HUES6 (cell line): Measurements from ENCODE around the gene SASH3.

Experiments
- H3K27ac ChIP-seq: 2 replicates; pipeline ENCODE4 v1.7.0; 2013; ENCODE audit warnings: low read depth, mild to moderate bottlenecking, low read length, inconsistent platforms
- H3K27me3 ChIP-seq: 2 replicates; pipeline ENCODE4 v1.6.1; 2013; ENCODE audit warnings: low read length; ENCODE audit not compliant: control insufficient read depth, insufficient read depth
- H3K36me3 ChIP-seq: 2 replicates; pipeline ENCODE4 v1.6.1; 2013; ENCODE audit warnings: low read length; ENCODE audit not compliant: control insufficient read depth, insufficient read depth
- H3K4me1 ChIP-seq: 2 replicates; pipeline ENCODE4 v1.6.1; 2013; ENCODE audit warnings: low read length; ENCODE audit not compliant: control insufficient read depth, insufficient read depth
- H3K4me3 ChIP-seq: 2 replicates; pipeline ENCODE4 v1.5.1; 2013; ENCODE audit warnings: low read depth, low read length
- H3K9ac ChIP-seq: one replicate; pipeline ENCODE4 v1.6.1; 2013; ENCODE audit warnings: mild to moderate bottlenecking, low read length
- H3K9me3 ChIP-seq: 2 replicates; pipeline ENCODE4 v1.6.1; 2013; ENCODE audit warnings: low read depth, low read length; ENCODE audit not compliant: control insufficient read depth, insufficient read depth

Gene SASH3

DNA sequence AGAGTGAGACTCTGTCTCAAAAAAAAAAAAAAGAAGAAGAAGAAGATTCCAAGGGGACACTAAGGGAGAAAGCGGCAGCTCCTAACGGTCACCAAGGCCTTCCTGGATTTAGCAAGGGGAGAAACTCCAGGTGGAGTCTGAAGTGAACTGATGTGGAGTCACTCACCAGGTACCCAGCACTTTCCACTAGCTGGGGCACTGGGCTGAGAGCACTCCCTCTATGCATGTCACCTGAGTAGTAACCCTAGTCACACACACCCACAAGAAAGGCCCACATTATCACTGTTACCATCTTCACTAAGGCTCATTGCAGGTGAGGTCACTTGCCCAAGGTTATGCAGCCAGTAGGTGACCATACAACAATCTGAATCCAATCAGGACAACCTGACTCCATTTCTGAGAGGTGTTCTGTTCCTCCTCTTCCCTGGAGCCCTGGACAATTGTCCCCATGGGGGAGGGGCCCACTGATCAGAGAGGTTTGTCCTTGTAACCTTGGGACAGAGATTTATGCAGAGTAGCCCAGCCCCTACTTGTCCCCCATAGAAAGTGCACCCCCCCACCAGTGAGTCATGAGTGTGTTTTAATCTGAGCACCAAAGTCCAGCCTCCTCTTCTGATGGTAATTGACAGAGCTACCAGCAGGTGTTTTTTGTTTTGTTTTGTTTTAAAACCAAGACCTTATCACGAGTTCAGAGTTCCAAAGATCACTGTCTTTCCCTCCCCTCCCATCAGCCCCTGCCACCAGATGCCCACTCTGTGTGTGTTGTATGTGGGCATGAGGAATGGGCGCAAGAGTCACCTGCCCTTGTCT lies 5.9 kb upstream of the SASH3 start:
- Histone ChIP-seq H3K9ac (no peak overlapping the region), H3K9me3 (no peaks in the 10 kb centered on the region), H3K36me3 (no peaks in the 10 kb centered on the region), H3K4me3 (no peak overlapping the region), H3K27me3 (no peaks in the 10 kb centered on the region), H3K27ac (no peak overlapping the region), H3K4me1 (peaks cover 27% of the 10 kb centered on the region)

DNA sequence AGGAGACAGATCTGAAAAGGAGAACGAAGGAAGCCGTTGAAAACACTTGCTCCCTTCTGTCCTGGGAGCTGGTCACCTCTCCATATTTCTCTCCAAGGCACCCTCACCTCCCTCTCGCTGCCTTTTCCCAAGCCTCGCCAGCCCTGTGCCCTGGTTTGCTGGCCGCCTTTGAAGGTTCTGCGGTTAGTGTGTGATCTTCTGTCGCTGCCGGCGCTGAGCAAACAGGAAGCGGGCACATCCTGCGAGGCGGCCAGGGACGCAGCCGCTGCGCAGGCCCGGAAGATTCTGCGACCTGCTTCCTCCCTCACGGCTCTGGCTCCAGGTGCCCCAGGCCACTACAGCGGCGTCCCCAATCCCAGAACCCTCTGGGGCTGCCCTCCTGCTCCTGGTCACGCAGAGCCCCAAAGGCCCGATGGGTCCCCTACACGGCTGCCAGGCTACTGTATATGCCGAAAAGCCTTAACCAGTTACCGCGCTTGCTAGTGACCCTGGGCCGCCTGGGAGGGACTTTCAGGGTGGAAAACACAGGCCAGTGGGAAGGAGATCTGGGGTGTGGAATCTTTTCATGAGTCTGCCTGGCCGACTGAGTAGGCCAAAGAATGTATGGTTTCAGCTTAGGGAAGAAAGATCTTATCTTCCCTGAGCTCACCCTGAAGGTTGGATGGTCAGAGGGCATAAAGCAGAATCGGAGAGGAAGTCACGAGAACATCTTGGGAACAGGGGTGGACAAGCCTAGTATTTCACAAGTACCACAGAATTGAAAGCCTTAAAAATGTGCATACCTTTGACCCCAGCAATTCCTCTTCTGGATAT lies 2.3 kb upstream of the SASH3 start:
- no peak overlapping the region for H3K4me3 ChIP-seq
- peaks cover 25% of the 10 kb centered on the region for H3K4me1 ChIP-seq
- no peak overlapping the region for H3K27ac ChIP-seq
- peaks cover 4% of the 10 kb centered on the region; the same call in 1 of the 2 replicates for H3K27me3 ChIP-seq
- no peaks in the 10 kb centered on the region for H3K36me3 ChIP-seq
- no peak overlapping the region for H3K9ac ChIP-seq
- H3K9me3 ChIP-seq: no peaks in the 10 kb centered on the region

DNA sequence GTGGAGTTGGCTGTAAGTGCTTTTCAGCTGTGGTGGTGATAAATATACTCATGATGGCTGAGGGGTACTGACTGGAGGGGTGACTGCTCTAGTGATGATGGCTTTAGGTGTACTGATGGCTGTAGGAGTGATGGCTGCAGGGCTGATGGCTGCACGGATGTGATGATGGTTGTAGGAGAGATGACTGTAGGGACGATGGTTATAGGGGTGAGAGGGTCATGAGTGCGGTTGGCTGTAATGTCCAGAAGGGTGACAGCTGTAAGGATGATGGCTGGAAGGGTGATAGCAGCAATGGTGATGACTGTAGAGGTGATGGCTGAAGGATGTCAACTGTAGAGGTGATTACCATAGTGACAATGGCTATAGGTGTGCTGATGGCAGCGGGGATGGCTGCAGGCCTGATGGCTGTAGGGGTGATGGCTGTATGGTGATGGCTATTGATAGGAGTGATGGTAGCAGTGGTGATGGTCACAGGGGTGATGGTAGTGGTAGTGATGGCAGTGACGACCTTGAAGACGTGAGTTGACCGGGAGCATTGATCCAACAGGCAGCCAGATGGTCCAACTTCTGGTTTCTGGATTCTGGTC lies 570 bp upstream of the SASH3 start:
- Histone ChIP-seq H3K27ac (no peak overlapping the region), H3K9ac (no peak overlapping the region), H3K9me3 (no peaks in the 10 kb centered on the region), H3K27me3 (peaks cover 11% of the 10 kb centered on the region; the same call in 1 of the 2 replicates), H3K4me1 (peaks cover 19% of the 10 kb centered on the region), H3K36me3 (no peaks in the 10 kb centered on the region), H3K4me3 (no peak overlapping the region)

DNA sequence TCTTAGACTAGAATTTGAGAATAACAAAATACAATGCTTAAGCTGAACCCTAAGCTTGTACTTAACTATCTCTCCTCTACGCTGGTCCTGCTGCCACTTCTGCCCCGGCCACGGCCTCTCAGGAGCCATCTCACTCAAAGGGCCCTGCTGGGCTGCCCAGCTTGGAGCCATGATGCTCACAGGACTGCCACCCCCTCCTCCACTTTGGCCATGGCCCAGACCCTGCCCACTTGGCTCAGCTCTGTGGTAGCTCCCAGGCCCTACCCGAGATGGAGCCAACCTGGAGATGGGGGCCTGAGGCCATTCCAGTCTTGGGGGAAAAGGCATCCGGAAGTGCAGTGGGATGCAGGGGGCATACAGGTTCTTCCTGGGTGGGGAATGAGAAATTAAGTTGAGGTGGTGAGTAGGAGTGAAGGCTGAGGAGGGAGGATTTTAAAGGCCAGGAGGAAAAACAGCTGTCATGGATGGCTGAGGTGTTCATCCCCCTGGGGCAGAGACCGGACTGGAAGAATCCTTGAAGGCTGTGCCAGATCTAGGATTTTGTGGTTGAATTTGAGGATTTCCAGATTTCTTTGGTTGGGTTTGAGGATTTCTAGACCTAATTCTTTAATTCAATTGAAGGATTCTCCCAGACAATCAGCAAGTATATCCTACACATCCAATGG lies 824 bp downstream of the SASH3 start:
- H3K36me3 ChIP-seq: no peaks in the 10 kb centered on the region
- H3K27me3 ChIP-seq: peaks cover 11% of the 10 kb centered on the region; the same call in 1 of the 2 replicates
- no peak overlapping the region for H3K9ac ChIP-seq
- H3K9me3 ChIP-seq: no peaks in the 10 kb centered on the region
- peaks cover 17% of the 10 kb centered on the region; the same call in 1 of the 2 replicates for H3K4me1 ChIP-seq
- no peak overlapping the region for H3K4me3 ChIP-seq
- H3K27ac ChIP-seq: no peak overlapping the region

DNA sequence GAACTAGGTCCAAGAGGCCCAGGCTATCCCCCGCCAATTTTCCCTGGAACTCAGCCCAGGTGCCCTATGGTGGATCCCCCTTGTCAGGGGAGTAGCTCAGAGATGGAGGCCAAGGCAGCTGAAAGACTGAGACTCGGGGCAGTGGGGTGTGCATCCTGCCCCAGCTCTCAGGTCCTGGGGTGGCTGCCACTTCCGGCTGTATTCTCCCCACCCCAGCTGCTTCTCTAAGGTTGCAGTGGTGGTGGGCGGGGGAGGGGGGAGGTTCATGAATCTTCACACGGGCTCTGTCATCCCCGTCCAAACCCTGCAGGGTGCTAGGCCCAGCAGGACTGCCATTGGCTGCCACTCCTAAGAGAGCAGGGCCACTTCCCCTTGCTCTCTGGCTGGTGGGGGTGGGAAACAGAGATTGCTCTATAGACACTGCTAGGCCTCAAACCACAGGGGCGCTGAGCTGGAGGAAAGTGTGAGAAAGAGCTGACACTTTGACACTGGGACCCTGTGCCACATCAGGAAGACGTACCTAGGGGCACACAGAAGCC lies 1.5 kb downstream of the SASH3 start:
- Histone ChIP-seq H3K27ac (no peak overlapping the region), H3K4me1 (peaks cover 17% of the 10 kb centered on the region; the same call in 1 of the 2 replicates), H3K4me3 (no peak overlapping the region), H3K9ac (no peak overlapping the region), H3K36me3 (no peaks in the 10 kb centered on the region), H3K27me3 (peaks cover 11% of the 10 kb centered on the region; the same call in 1 of the 2 replicates), H3K9me3 (no peaks in the 10 kb centered on the region)

DNA sequence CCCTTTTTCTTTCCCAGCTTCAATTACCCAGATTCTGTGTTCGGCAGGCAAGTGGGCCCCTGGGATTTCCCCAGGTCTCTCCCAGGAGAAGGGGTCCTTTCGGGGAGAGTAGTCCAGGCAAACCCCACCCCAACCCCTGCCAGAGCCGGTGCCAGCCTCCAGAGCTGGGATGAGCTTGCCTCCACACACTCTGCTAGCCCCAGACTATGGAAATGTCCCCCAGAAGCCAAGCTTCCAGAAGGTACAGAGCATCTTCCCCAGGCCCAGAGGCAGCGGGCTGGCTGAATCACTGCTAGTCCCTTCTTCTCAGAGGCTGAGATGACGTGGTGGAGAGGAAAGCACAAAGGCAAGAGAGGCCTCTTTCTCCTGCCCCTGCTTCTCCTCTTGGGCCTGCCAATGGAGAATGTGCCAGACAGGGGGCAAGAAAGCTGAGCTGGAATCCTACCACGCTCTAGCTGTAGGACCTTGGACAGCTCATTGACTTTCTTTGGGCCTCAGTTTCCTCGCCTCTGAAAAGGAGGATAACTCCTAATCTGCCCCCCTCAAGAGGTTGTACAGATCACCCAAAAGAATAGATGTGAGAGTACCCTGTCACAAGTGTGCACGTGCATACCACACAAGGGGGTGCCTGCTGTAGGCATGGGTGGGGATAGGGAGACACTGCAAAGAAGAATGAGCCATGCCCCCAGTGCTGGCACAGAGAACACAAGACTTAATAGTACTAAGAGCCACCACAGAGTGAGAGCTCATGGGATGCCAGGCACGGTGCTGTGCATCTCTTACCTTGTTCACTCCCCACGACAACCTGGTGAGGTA lies 2.1 kb downstream of the SASH3 start:
- H3K9me3 ChIP-seq: no peaks in the 10 kb centered on the region
- no peaks in the 10 kb centered on the region for H3K36me3 ChIP-seq
- no peak overlapping the region for H3K9ac ChIP-seq
- H3K27ac ChIP-seq: no peak overlapping the region
- peaks cover 11% of the 10 kb centered on the region; the same call in 1 of the 2 replicates for H3K27me3 ChIP-seq
- H3K4me3 ChIP-seq: no peak overlapping the region
- peaks cover 13% of the 10 kb centered on the region; the same call in 1 of the 2 replicates for H3K4me1 ChIP-seq

DNA sequence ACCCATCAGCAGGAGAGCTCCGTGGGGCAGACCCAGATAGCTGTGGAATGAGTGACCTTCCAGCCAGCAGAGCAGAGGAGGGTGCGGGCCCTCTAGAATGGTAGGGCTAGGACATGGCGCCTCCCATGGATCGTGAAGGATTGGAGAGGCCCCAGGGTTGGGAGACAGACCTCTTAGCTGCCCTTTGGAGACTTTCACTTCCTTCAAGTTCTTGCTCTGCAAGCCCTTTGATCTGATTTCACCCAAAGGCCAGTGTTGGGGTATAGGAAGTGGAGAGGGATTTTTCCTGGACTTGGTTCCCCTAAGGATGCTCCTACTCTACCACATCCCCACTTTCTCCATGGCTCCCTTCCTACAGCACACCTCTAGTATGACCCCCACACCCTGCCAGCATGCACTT lies 3.0 kb downstream of the SASH3 start:
- Histone ChIP-seq H3K36me3 (no peaks in the 10 kb centered on the region), H3K9ac (no peak overlapping the region), H3K27ac (no peak overlapping the region), H3K4me3 (no peak overlapping the region), H3K27me3 (peaks cover 11% of the 10 kb centered on the region; the same call in 1 of the 2 replicates), H3K9me3 (no peaks in the 10 kb centered on the region), H3K4me1 (peaks cover 6% of the 10 kb centered on the region; the same call in 1 of the 2 replicates)

DNA sequence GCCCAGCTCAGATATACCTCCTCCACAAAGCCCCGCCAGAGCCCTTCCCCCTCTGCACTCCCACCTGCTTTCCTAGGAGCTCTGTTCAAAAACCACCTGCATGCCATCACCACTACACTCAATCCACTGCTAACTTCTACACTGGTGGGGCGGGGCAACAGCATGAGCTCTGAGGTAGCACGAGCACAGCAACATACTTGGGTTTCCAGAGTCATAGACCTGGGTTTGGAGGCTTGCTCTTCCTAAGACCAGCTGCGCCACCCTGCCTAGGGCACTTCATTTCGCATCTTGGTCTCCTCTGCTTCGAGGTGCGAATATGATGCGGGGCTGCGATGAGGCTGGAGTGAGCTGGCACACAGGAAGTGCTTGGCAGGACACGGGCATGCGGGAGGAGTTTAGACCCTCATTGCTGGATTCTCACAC lies 3.6 kb downstream of the SASH3 start:
- Histone ChIP-seq H3K36me3 (no peaks in the 10 kb centered on the region), H3K27me3 (peaks cover 11% of the 10 kb centered on the region; the same call in 1 of the 2 replicates), H3K27ac (no peak overlapping the region), H3K9ac (no peak overlapping the region), H3K9me3 (no peaks in the 10 kb centered on the region), H3K4me3 (no peak overlapping the region), H3K4me1 (peaks cover 6% of the 10 kb centered on the region; the same call in 1 of the 2 replicates)

DNA sequence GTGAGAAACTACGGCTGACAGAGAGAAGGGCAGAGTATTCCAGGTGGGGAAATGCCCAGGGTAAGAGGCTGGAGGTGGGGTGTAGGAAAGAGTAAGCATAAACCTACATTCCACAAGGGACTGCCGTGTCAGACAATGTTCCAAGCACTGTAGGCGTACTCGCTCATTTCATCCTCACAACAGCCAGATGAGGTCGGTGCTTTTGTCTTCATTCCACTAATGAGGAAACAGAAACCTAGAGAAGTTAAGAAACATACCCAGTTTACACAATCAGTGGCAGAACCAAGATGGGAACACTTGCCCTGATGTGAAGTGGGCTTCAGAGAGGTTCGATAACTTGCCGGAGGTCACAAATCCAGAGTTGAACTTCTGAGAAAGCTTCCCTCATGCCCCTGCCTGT lies 4.6 kb downstream of the SASH3 start:
- Histone ChIP-seq H3K9me3 (no peaks in the 10 kb centered on the region), H3K27me3 (peaks cover 7% of the 10 kb centered on the region; the same call in 1 of the 2 replicates), H3K9ac (no peak overlapping the region), H3K4me3 (no peak overlapping the region), H3K36me3 (no peaks in the 10 kb centered on the region), H3K27ac (no peak overlapping the region), H3K4me1 (peaks cover 6% of the 10 kb centered on the region; the same call in 1 of the 2 replicates)
